Spleen (tissue), 7 donors: Measurements from ENCODE around the gene COQ4.

Experiments used
- POLR2A ChIP-seq, 3 donors: fragments of 450-650 bp; IDR thresholded peaks; one replicate each; pipeline ENCODE4 v1.5.1; 2017; ENCODE audit warnings: antibody characterized with exemption in 3 of 3, mild to moderate bottlenecking in 1 of 3
- TF ChIP-seq, protein P1 (sequence below), 11 experiments: fragments of 200-600 bp in 7 of 11; fragments of 450-650 bp in 4 of 11; sonication (generic) in 4 of 11; IDR thresholded peaks in 8 of 11; conservative IDR thresholded peaks in 3 of 11; 1 replicate in 7 of 11; 2 replicates in 4 of 11; pipeline versions ENCODE4 v1.4.0 to v1.8.0; 2016 to 2021; ENCODE audit warnings: antibody characterized with exemption in 11 of 11, inconsistent platforms in 4 of 11, mild to moderate bottlenecking in 1 of 11
- donor health status: DM: no; HTN: no; CAD: no; lungs with moderate emphysema.
- donor health status: DM: no; HTN: no; CAD: no.
- donor health status: DM: no; HTN: no; CAD: no.

GRCh38 chr9:128275198-128276007 is 47.2 kb upstream of the COQ4 start, which contains the start of gene GOLGA2:
- TF ChIP-seq, protein P1, sequence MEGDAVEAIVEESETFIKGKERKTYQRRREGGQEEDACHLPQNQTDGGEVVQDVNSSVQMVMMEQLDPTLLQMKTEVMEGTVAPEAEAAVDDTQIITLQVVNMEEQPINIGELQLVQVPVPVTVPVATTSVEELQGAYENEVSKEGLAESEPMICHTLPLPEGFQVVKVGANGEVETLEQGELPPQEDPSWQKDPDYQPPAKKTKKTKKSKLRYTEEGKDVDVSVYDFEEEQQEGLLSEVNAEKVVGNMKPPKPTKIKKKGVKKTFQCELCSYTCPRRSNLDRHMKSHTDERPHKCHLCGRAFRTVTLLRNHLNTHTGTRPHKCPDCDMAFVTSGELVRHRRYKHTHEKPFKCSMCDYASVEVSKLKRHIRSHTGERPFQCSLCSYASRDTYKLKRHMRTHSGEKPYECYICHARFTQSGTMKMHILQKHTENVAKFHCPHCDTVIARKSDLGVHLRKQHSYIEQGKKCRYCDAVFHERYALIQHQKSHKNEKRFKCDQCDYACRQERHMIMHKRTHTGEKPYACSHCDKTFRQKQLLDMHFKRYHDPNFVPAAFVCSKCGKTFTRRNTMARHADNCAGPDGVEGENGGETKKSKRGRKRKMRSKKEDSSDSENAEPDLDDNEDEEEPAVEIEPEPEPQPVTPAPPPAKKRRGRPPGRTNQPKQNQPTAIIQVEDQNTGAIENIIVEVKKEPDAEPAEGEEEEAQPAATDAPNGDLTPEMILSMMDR (IDR thresholded peaks at IDR 0.05 in 8 of 11, conservative IDR thresholded peaks at IDR 0.05 in 3 of 11): no peak
- TF ChIP-seq POLR2A (IDR thresholded peaks at IDR 0.05): peak in 1 of 3 donors; percentile 32
